Caco-2 (cell line): ENCODE results near the gene GJD2. TPM values are rescaled to one million over a fixed set of nuclear protein-coding genes. Genes with fewer than 3 reads are reported as not detected.

Experiments
- BruUV-seq: library from RNA; stranded (reverse); fragments of 400-500 nt; replicated peaks from 2 replicates; lab custom pipeline; 2021; lab: Mats Ljungman, UMichigan
- CTCF ChIA-PET: fragments of 300-600 bp; sonication (Branson Sonifier 250); formaldehyde crosslinking; loops from one replicate; lab custom pipeline; 2022; ENCODE audit warnings: antibody characterized with exemption; lab: Charles Lee
- POLR2A ChIA-PET: fragments of 300-600 bp; sonication (Branson Sonifier 250); formaldehyde crosslinking; loops from one replicate; lab custom pipeline; 2022; ENCODE audit warnings: antibody characterized with exemption; lab: Charles Lee
- DNase-seq, 2 experiments: peaks; one replicate each; pipeline versions ENCODE4 v3.0.0 to v3.0.0-alpha.2; 2020 to 2022
- H3K27me3 ChIP-seq: replicated peaks from 2 replicates; pipeline ENCODE4 v1.6.0; 2011; ENCODE audit warnings: low read length; ENCODE audit not compliant: control insufficient read depth, insufficient read depth
- H3K36me3 ChIP-seq: 2 replicates; pipeline ENCODE4 v1.5.1; 2011; ENCODE audit warnings: low read length; ENCODE audit not compliant: control insufficient read depth, insufficient read depth
- H3K4me1 ChIP-seq: fragments of 250-450 bp; sonication (Bioruptor Pico); 2 replicates; pipeline ENCODE4 v1.5.1; 2020; ENCODE audit warnings: mild to moderate bottlenecking
- H3K4me3 ChIP-seq: 2 replicates; pipeline ENCODE4 v1.5.1; 2011; ENCODE audit warnings: low read depth, mild to moderate bottlenecking, control low read depth, low read length
- H3K9me3 ChIP-seq: fragments of 250-450 bp; sonication (Bioruptor Pico); 2 replicates; pipeline ENCODE4 v1.5.1; 2020; ENCODE audit warnings: mild to moderate bottlenecking, moderate library complexity
- H3K27ac Mint-ChIP-seq: one replicate; pipeline ENCODE4 v1.8.0; 2022; ENCODE audit warnings: mixed read lengths; ENCODE audit not compliant: unreplicated experiment
- H3K27me3 Mint-ChIP-seq: one replicate; pipeline ENCODE4 v1.8.0; 2022; ENCODE audit warnings: mixed read lengths; ENCODE audit not compliant: insufficient read depth, unreplicated experiment
- H3K36me3 Mint-ChIP-seq: one replicate; pipeline ENCODE4 v1.8.0; 2022; ENCODE audit warnings: mild to moderate bottlenecking, mixed read lengths; ENCODE audit not compliant: insufficient read depth, unreplicated experiment
- H3K4me1 Mint-ChIP-seq: one replicate; pipeline ENCODE4 v1.8.0; 2022; ENCODE audit warnings: low read depth, mixed read lengths; ENCODE audit not compliant: unreplicated experiment
- H3K4me3 Mint-ChIP-seq: one replicate; pipeline ENCODE4 v1.8.0; 2022; ENCODE audit warnings: mild to moderate bottlenecking, moderate library complexity, mixed read lengths; ENCODE audit not compliant: unreplicated experiment
- H3K9me3 Mint-ChIP-seq: one replicate; pipeline ENCODE4 v1.8.0; 2022; ENCODE audit warnings: mixed read lengths; ENCODE audit not compliant: unreplicated experiment
- intact Hi-C: fragments of 100-400 bp; cut with micrococcal nuclease; formaldehyde crosslinking; loops from one replicate; pipeline ENCODE4 v1.10.0; 2022; ENCODE audit not compliant: unreplicated experiment
- total RNA-seq: library from RNA; stranded (reverse); gene quantifications from 2 replicates; pipeline ENCODE4 v1.2.3, GENCODE V29; 2022
- TF ChIP-seq, protein P1 (sequence below), 2 experiments: fragments of 200-600 bp in 1 of 2; IDR thresholded peaks; 1 replicate in 1 of 2; 2 replicates in 1 of 2; pipeline versions ENCODE4 v1.5.1 to v1.8.0; 2011 to 2022; ENCODE audit warnings: antibody characterized with exemption in 1 of 2, control low read depth in 1 of 2, inconsistent platforms in 1 of 2, low read depth in 1 of 2, low read length in 1 of 2, mild to moderate bottlenecking in 1 of 2, moderate library complexity in 1 of 2; ENCODE audit not compliant: insufficient read depth in 1 of 2, severe bottlenecking in 1 of 2, unreplicated experiment in 1 of 2

Gene GJD2
- total RNA-seq, 1 experiment from 2014 or later: not detected

DNA sequence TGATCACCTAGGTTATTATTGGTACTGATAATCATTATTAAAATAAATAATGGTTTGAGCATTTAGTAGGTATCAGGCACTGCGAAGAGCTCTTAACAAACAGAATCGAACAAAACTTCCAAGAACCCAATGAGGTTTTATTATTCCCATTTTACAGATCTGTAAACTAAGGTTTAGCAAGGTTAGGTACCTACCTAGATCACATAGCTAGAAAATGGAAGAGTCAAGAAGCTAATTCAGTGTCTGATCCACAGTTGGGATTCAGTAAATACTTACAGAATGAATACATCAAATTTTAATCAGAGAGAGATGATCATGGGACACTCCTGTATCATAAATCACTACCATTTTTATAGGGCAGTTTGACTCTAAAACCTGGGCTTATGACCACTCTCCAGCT lies 15.5 kb downstream of the GJD2 start:
- Mint-ChIP-seq H3K4me1 (no peaks in the 10 kb centered on the region), H3K36me3 (no peaks in the 10 kb centered on the region), H3K4me3 (no peak overlapping the region), H3K27me3 (peaks cover 19% of the 10 kb centered on the region), H3K27ac (no peak overlapping the region), H3K9me3 (no peaks in the 10 kb centered on the region)
- intact Hi-C loops: no loop called here
- no TSS peak for BruUV-seq
- TF ChIP-seq, protein P1, sequence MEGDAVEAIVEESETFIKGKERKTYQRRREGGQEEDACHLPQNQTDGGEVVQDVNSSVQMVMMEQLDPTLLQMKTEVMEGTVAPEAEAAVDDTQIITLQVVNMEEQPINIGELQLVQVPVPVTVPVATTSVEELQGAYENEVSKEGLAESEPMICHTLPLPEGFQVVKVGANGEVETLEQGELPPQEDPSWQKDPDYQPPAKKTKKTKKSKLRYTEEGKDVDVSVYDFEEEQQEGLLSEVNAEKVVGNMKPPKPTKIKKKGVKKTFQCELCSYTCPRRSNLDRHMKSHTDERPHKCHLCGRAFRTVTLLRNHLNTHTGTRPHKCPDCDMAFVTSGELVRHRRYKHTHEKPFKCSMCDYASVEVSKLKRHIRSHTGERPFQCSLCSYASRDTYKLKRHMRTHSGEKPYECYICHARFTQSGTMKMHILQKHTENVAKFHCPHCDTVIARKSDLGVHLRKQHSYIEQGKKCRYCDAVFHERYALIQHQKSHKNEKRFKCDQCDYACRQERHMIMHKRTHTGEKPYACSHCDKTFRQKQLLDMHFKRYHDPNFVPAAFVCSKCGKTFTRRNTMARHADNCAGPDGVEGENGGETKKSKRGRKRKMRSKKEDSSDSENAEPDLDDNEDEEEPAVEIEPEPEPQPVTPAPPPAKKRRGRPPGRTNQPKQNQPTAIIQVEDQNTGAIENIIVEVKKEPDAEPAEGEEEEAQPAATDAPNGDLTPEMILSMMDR (IDR thresholded peaks at IDR 0.05; ENCODE audit: insufficient read depth in 1 of 2, low read depth in 1 of 2, low read length in 1 of 2, severe bottlenecking in 1 of 2, unreplicated experiment in 1 of 2): no peak
- no peak overlapping the region for H3K4me3 ChIP-seq
- DNase-seq: no peak
- H3K4me1 ChIP-seq: no peaks in the 10 kb centered on the region
- no peaks in the 10 kb centered on the region for H3K36me3 ChIP-seq
- ChIA-PET CTCF (no interaction called here), POLR2A (no interaction called here)
- H3K9me3 ChIP-seq: no peaks in the 10 kb centered on the region
- H3K27me3 ChIP-seq: no peaks in the 10 kb centered on the region

DNA sequence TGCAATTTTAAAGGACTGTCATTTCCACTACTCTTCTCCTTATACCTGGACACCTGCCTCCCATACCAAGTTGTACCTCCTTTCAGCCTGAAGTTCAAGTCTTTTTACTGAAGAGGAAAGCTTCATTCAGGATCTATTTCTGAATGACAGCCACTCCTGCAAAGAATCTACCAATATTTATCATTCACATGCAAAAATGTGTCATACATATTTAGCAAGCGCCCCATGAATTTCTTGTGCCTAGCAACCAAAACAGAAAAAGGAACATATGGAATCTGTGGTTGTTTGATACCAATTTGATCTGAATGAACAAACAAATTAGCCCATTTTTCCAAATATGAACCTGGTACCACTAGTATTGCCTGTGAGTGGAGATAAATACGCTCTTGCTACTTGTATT lies 16.8 kb downstream of the GJD2 start:
- H3K4me3 Mint-ChIP-seq: no peak overlapping the region
- no peaks in the 10 kb centered on the region for H3K36me3 Mint-ChIP-seq
- ChIA-PET POLR2A (no interaction called here), CTCF (no interaction called here)
- no peaks in the 10 kb centered on the region for H3K4me1 Mint-ChIP-seq
- no peak overlapping the region for H3K4me3 ChIP-seq
- H3K36me3 ChIP-seq: no peaks in the 10 kb centered on the region
- TF ChIP-seq, protein P1 (IDR thresholded peaks at IDR 0.05; ENCODE audit: insufficient read depth in 1 of 2, low read depth in 1 of 2, low read length in 1 of 2, severe bottlenecking in 1 of 2, unreplicated experiment in 1 of 2): no peak
- H3K9me3 Mint-ChIP-seq: no peaks in the 10 kb centered on the region
- DNase-seq: no peak
- H3K9me3 ChIP-seq: no peaks in the 10 kb centered on the region
- intact Hi-C loops: no loop called here
- H3K27me3 ChIP-seq: no peaks in the 10 kb centered on the region
- no peak overlapping the region for H3K27ac Mint-ChIP-seq
- no TSS peak for BruUV-seq
- no peaks in the 10 kb centered on the region for H3K4me1 ChIP-seq
- H3K27me3 Mint-ChIP-seq: peaks cover 22% of the 10 kb centered on the region

DNA sequence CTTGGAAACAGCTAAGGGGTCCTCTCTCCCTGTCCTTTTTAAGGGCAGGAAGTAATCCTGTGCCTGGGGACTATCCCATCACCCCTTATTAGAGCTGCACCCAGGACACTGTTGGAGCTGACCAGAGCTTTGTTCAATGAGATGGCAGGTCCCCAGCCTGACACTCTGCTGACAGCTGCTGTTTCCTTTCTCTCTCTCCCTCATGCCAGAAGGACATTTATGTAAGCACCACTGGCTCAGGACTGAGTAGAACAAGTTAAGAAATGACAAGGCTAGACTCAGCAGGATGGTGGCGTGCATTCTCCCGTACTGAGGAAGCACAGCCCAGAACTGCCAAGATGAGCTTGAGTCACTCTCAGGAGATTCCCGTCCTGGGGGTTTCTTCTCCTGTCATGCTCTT lies 17.3 kb downstream of the GJD2 start:
- no TSS peak for BruUV-seq
- Mint-ChIP-seq H3K9me3 (no peaks in the 10 kb centered on the region), H3K27ac (no peak overlapping the region), H3K27me3 (peaks cover 23% of the 10 kb centered on the region), H3K4me3 (no peak overlapping the region), H3K4me1 (no peaks in the 10 kb centered on the region), H3K36me3 (no peaks in the 10 kb centered on the region)
- Histone ChIP-seq H3K4me3 (no peak overlapping the region), H3K27me3 (no peaks in the 10 kb centered on the region), H3K36me3 (no peaks in the 10 kb centered on the region), H3K9me3 (no peaks in the 10 kb centered on the region), H3K4me1 (no peaks in the 10 kb centered on the region)
- POLR2A ChIA-PET: no interaction called here
- intact Hi-C loops: no loop called here
- CTCF ChIA-PET: no interaction called here
- no peak for DNase-seq
- TF ChIP-seq, protein P1 (IDR thresholded peaks at IDR 0.05; ENCODE audit: insufficient read depth in 1 of 2, low read depth in 1 of 2, low read length in 1 of 2, severe bottlenecking in 1 of 2, unreplicated experiment in 1 of 2): no peak
